Endothelial cell of umbilical vein (primary cell): ENCODE measurements around the gene CALML6.

Source experiments
- CTCF ChIP-seq, 2 donors: IDR thresholded peaks; 1 replicate in 1 of 2; 2 replicates in 1 of 2; pipeline ENCODE4 v1.5.1; 2011; ENCODE audit warnings: low read length in 2 of 2, mild to moderate bottlenecking in 2 of 2, moderate library complexity in 2 of 2, control low read depth in 1 of 2, inconsistent platforms in 1 of 2, low read depth in 1 of 2; ENCODE audit not compliant: insufficient read depth in 1 of 2; ENCODE audit errors: extremely low read depth in 1 of 2
- MAX ChIP-seq: IDR thresholded peaks from 2 replicates; pipeline ENCODE4 v1.6.1; 2011; ENCODE audit not compliant: insufficient read depth, insufficient read length
- MYC ChIP-seq: IDR thresholded peaks from one replicate; pipeline ENCODE4 v1.6.1; 2011; ENCODE audit warnings: mild to moderate bottlenecking, low read depth, low read length
- POLR2A ChIP-seq: IDR thresholded peaks from 2 replicates; pipeline ENCODE4 v1.6.1; 2012; ENCODE audit warnings: low read depth, mild to moderate bottlenecking, control low read depth, low read length
- POLR2AphosphoS5 ChIP-seq: IDR thresholded peaks from 2 replicates; pipeline ENCODE4 v1.6.1; 2012; ENCODE audit warnings: low read depth, mild to moderate bottlenecking, control low read depth, low read length, moderate library complexity; ENCODE audit not compliant: insufficient read depth

- TF ChIP-seq CTCF (IDR thresholded peaks at IDR 0.05; ENCODE audit: extremely low read depth in 1 of 2, insufficient read depth in 1 of 2, low read depth in 1 of 2, low read length in 2 of 2): no peak
- no peak for TF ChIP-seq MYC
- no peak for TF ChIP-seq POLR2AphosphoS5
- TF ChIP-seq POLR2A: no peak
- TF ChIP-seq MAX: no peak
Observed at GRCh38 chr1:1917304-1917976, 2.4 kb downstream of the CALML6 start.
